ENCODE data around the gene SCRN2.

SCRN2 gene

GRCh38 chr17:47816947-47817346 lies 24.1 kb downstream of the SCRN2 start:
- TF ChIP-seq CTCF (IDR thresholded peaks at IDR 0.05; ENCODE audit: control insufficient read depth, insufficient read depth, low read depth, low read length, missing control alignments), result no peak
- no peak for DNase-seq (ENCODE audit: low read depth)
- H3K4me3 ChIP-seq (ENCODE audit: control insufficient read depth, low read depth, low read length), result no peak overlapping the region

GRCh38 chr17:47816111-47816735 lies 24.9 kb downstream of the SCRN2 start:
- no peak for DNase-seq (ENCODE audit: low read depth)
- no peak overlapping the region for H3K4me3 ChIP-seq (ENCODE audit: control insufficient read depth, low read depth, low read length)
- no peak for TF ChIP-seq CTCF (IDR thresholded peaks at IDR 0.05; ENCODE audit: control insufficient read depth, insufficient read depth, low read depth, low read length, missing control alignments)

GRCh38 chr17:47815106-47815918 lies 25.8 kb downstream of the SCRN2 start:
- no peak for DNase-seq (ENCODE audit: low read depth)
- no peak overlapping the region for H3K4me3 ChIP-seq (ENCODE audit: control insufficient read depth, low read depth, low read length)
- TF ChIP-seq CTCF (IDR thresholded peaks at IDR 0.05; ENCODE audit: control insufficient read depth, insufficient read depth, low read depth, low read length, missing control alignments), result no peak

GRCh38 chr17:47813512-47814031 lies 27.5 kb downstream of the SCRN2 start:
- DNase-seq (ENCODE audit: low read depth), result no peak
- no peak overlapping the region for H3K4me3 ChIP-seq (ENCODE audit: control insufficient read depth, low read depth, low read length)
- TF ChIP-seq CTCF (IDR thresholded peaks at IDR 0.05; ENCODE audit: control insufficient read depth, insufficient read depth, low read depth, low read length, missing control alignments), result no peak

GRCh38 chr17:47813077-47813476 lies 28.0 kb downstream of the SCRN2 start:
- no peak for TF ChIP-seq CTCF (IDR thresholded peaks at IDR 0.05; ENCODE audit: control insufficient read depth, insufficient read depth, low read depth, low read length, missing control alignments)
- DNase-seq (ENCODE audit: low read depth), result no peak

GRCh38 chr17:47812146-47812920 lies 28.7 kb downstream of the SCRN2 start:
- no peak for TF ChIP-seq CTCF (IDR thresholded peaks at IDR 0.05; ENCODE audit: control insufficient read depth, insufficient read depth, low read depth, low read length, missing control alignments)
- DNase-seq (ENCODE audit: low read depth), result no peak

More at GRCh38 chr17:47813077-47813476, 28.0 kb downstream of the SCRN2 start:
- no peak overlapping the region for H3K4me3 ChIP-seq (ENCODE audit: control insufficient read depth, low read depth, low read length)

More at GRCh38 chr17:47812146-47812920, 28.7 kb downstream of the SCRN2 start:
- no peak overlapping the region for H3K4me3 ChIP-seq (ENCODE audit: control insufficient read depth, low read depth, low read length)
